GM12878 (cell line): Measurements from ENCODE around the gene GNAQ.

Source experiments
- EP300 ChIP-seq, 2 experiments: fragments of 150-350 bp in 1 of 2; IDR thresholded peaks; 2 replicates each; pipeline ENCODE4 v1.6.1; 2011 to 2012; ENCODE audit warnings: low read depth in 2 of 2, low read length in 2 of 2, borderline replicate concordance in 1 of 2, improper control_type of control experiment in 1 of 2, inconsistent platforms in 1 of 2; ENCODE audit not compliant: control insufficient read depth in 1 of 2
- ETV6 ChIP-seq, 2 experiments: fragments of 450-650 bp in 1 of 2; IDR thresholded peaks in 1 of 2; conservative IDR thresholded peaks in 1 of 2; 2 replicates each; pipeline ENCODE4 v1.6.1; 2014; ENCODE audit warnings: antibody characterized with exemption in 1 of 2, borderline replicate concordance in 1 of 2, low read depth in 1 of 2, mild to moderate bottlenecking in 1 of 2, moderate library complexity in 1 of 2

DNA sequence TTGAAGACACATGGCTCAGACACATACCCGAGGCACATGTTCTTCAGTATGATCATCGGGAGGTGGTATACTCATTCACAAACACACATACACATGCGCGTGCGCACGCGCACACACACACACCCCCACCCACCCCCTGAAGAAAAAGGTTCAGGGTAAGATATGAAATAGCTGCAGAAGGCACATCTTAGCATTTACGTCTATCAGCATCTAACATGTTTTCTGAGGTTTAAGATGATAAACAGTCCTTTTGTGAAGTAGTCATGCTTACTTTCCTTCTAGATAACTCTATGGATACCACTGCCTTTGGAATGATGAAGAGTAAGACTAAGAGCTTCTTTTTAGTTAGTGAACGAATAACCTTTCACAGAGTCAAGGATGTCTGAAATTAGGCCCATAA lies 278.4 kb downstream of the GNAQ start:
- TF ChIP-seq EP300 (IDR thresholded peaks at IDR 0.05; ENCODE audit: borderline replicate concordance in 1 of 2, control insufficient read depth in 1 of 2, low read depth in 2 of 2, low read length in 2 of 2) (no peak), ETV6 (conservative IDR thresholded peaks at IDR 0.05 in 1 of 2, IDR thresholded peaks at IDR 0.05 in 1 of 2; ENCODE audit: borderline replicate concordance in 1 of 2, low read depth in 1 of 2) (no peak)
